ENCODE measurements around the gene DUSP10.

Gene DUSP10

DNA sequence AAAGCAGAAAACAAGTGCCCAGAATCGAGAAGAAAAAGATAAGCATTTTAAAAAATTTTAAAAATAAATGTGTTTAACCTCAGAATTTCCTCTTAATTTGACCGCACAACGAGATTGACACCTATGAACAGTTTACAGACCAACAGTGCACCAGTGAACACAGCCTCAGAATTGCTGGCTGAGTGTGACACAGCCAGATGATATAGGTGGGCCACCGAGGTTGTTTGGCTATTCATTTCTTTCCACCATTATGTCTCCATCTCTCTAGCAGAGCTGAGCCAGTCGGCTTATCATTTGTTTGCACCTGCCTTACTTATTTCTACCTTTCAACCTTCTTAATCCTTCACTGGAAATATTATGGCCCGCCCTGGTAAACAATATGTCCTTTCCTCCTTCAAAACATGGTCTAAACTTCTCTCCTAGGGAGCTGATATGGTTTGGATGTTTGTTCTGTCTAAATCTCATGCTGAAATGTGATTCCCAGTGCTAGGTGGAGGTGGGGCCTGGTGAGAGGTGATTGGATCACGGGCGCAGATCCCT lies 86.1 kb downstream of the DUSP10 start:
- no peak for DNase-seq (ENCODE audit: low read depth)
- no peak overlapping the region for H3K4me3 ChIP-seq (ENCODE audit: control insufficient read depth, low read depth, low read length)
- TF ChIP-seq, protein P1, sequence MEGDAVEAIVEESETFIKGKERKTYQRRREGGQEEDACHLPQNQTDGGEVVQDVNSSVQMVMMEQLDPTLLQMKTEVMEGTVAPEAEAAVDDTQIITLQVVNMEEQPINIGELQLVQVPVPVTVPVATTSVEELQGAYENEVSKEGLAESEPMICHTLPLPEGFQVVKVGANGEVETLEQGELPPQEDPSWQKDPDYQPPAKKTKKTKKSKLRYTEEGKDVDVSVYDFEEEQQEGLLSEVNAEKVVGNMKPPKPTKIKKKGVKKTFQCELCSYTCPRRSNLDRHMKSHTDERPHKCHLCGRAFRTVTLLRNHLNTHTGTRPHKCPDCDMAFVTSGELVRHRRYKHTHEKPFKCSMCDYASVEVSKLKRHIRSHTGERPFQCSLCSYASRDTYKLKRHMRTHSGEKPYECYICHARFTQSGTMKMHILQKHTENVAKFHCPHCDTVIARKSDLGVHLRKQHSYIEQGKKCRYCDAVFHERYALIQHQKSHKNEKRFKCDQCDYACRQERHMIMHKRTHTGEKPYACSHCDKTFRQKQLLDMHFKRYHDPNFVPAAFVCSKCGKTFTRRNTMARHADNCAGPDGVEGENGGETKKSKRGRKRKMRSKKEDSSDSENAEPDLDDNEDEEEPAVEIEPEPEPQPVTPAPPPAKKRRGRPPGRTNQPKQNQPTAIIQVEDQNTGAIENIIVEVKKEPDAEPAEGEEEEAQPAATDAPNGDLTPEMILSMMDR (conservative IDR thresholded peaks at IDR 0.05; ENCODE audit: control insufficient read depth, insufficient read depth, low read depth, low read length): no peak

Measured in fibroblast of mammary gland (primary cell).